Measurements from ENCODE around the gene IGSF8. TPM values are rescaled to one million over a fixed set of nuclear protein-coding genes. Genes with fewer than 3 reads are reported as not detected.

The IGSF8 gene
- polyA plus RNA-seq, 1 donor from 2014 or later, result 27.3 TPM

- no peaks in the 10 kb centered on the region for H3K79me2 ChIP-seq (replicated peaks; ENCODE audit: insufficient read depth, low read length)
- H3K9me2 ChIP-seq (ENCODE audit: insufficient read depth, low read length), result no peaks in the 10 kb centered on the region
- no peak overlapping the region for H2AFZ ChIP-seq (ENCODE audit: low read depth, low read length)
- no peaks in the 10 kb centered on the region for H3K27me3 ChIP-seq (ENCODE audit: insufficient read depth, low read depth, low read length)
- H3F3A ChIP-seq (ENCODE audit: insufficient read depth, low read length, poor library complexity, severe bottlenecking), result no peaks in the 10 kb centered on the region
- no peak overlapping the region for H3K9ac ChIP-seq (ENCODE audit: low read length)
- no peaks in the 10 kb centered on the region for H3K9me3 ChIP-seq (ENCODE audit: low read length)
- TF ChIP-seq EP300 (conservative IDR thresholded peaks at IDR 0.05; ENCODE audit: poor library complexity, severe bottlenecking), result no peak
- no peak for TF ChIP-seq MXI1 (conservative IDR thresholded peaks at IDR 0.05; ENCODE audit: poor library complexity, severe bottlenecking)
- TF ChIP-seq CTCF (IDR thresholded peaks at IDR 0.05; ENCODE audit: poor library complexity, severe bottlenecking), result no peak
- TF ChIP-seq EZH2 (IDR thresholded peaks at IDR 0.05; ENCODE audit: borderline replicate concordance, insufficient read depth, low read length, poor library complexity, severe bottlenecking), result no peak
- TF ChIP-seq TAF1 (IDR thresholded peaks at IDR 0.05; ENCODE audit: low read depth), result no peak
- TF ChIP-seq SMC3 (conservative IDR thresholded peaks at IDR 0.05; ENCODE audit: poor library complexity), result no peak
- TF ChIP-seq REST (IDR thresholded peaks at IDR 0.05; ENCODE audit: borderline replicate concordance), result no peak
- TF ChIP-seq RAD21 (conservative IDR thresholded peaks at IDR 0.05), result no peak
- no peak for TF ChIP-seq POLR2AphosphoS5 (IDR thresholded peaks at IDR 0.05)
- H3K36me3 ChIP-seq (ENCODE audit: insufficient read depth, low read length), result no peaks in the 10 kb centered on the region
- H3K4me2 ChIP-seq (ENCODE audit: low read length), result no peak overlapping the region
- no peak overlapping the region for H3K27ac ChIP-seq (ENCODE audit: low read length)
- no peak overlapping the region for H3K4me3 ChIP-seq (ENCODE audit: low read length)
- no peaks in the 10 kb centered on the region for H4K20me1 ChIP-seq (ENCODE audit: insufficient read depth)
Observed at GRCh38 chr1:160099716-160100375, 1.4 kb upstream of the IGSF8 start.

DNA sequence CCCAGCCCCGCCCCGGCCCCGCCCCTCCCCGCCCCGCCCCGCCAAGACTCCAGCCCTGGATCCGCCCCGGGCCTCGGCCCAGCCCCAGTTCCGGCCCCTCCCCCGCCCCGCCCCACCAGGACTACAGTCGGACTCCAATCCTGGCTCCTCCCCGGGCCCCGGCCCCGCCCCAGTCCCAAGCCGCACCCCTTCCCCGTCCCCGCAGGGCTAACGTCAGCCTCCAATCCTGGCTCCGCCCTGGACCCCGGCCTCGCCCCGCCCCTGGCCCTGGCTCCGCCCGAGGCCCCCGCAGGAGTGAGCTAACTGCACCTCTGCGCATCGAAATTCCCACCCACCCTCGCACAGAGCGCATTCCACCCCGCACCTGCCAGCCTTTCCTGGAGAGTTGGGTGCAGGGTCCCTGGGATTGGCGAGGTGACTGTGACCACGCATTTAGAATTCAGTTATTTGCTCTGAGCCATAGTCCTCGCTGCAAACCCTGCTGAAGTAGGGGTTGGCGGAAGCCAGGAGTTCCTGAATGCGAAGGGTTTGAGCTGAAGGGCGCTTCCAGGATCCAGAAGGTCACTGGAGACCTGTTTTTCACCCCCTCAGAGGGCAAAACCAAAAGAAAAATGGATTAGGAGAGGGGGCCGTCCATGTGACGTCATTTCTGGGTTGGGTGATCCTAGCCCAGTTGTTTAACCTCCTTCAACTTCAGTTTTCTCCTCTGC, 588 bp upstream of the IGSF8 start:
- H4K20me1 ChIP-seq (ENCODE audit: insufficient read depth), result no peaks in the 10 kb centered on the region
- no peaks in the 10 kb centered on the region for H3F3A ChIP-seq (ENCODE audit: insufficient read depth, low read length, poor library complexity, severe bottlenecking)
- H2AFZ ChIP-seq (ENCODE audit: low read depth, low read length), result no peak overlapping the region
- H3K4me2 ChIP-seq (ENCODE audit: low read length), result peak overlapping the region; percentile 35
- no peaks in the 10 kb centered on the region for H3K79me2 ChIP-seq (replicated peaks; ENCODE audit: insufficient read depth, low read length)
- H3K9me2 ChIP-seq (ENCODE audit: insufficient read depth, low read length), result no peaks in the 10 kb centered on the region
- H3K9me3 ChIP-seq (ENCODE audit: low read length), result no peaks in the 10 kb centered on the region
- peak overlapping the region; percentile 20 for H3K9ac ChIP-seq (ENCODE audit: low read length)
- H3K4me3 ChIP-seq (ENCODE audit: low read length), result peak overlapping the region; percentile 56
- H3K27me3 ChIP-seq (ENCODE audit: insufficient read depth, low read depth, low read length), result no peaks in the 10 kb centered on the region
- H3K36me3 ChIP-seq (ENCODE audit: insufficient read depth, low read length), result no peaks in the 10 kb centered on the region
- H3K27ac ChIP-seq (ENCODE audit: low read length), result no peak overlapping the region
- TF ChIP-seq TAF1 (IDR thresholded peaks at IDR 0.05; ENCODE audit: low read depth) (no peak), MXI1 (conservative IDR thresholded peaks at IDR 0.05; ENCODE audit: poor library complexity, severe bottlenecking) (no peak), RAD21 (conservative IDR thresholded peaks at IDR 0.05) (no peak), EP300 (conservative IDR thresholded peaks at IDR 0.05; ENCODE audit: poor library complexity, severe bottlenecking) (no peak), POLR2AphosphoS5 (IDR thresholded peaks at IDR 0.05) (no peak), REST (IDR thresholded peaks at IDR 0.05; ENCODE audit: borderline replicate concordance) (no peak), EZH2 (IDR thresholded peaks at IDR 0.05; ENCODE audit: borderline replicate concordance, insufficient read depth, low read length, poor library complexity, severe bottlenecking) (no peak), CTCF (IDR thresholded peaks at IDR 0.05; ENCODE audit: poor library complexity, severe bottlenecking) (no peak), SMC3 (conservative IDR thresholded peaks at IDR 0.05; ENCODE audit: poor library complexity) (no peak)
